KBM-7 (cell line): ENCODE results near the gene TSPAN11.

Experiments used
- DNase-seq: peaks from one replicate; pipeline ENCODE4 v3.0.0-alpha.2; 2015
- in situ Hi-C: fragments of 300-500 bp; cut with MboI; formaldehyde crosslinking; loops from 2 replicates; pipeline ENCODE4 v1.14.3; 2020; ENCODE audit warnings: low sequenced_read_pairs, low pct_unique_long_range_greater_than_20kb, mixed read lengths

Gene TSPAN11

DNA sequence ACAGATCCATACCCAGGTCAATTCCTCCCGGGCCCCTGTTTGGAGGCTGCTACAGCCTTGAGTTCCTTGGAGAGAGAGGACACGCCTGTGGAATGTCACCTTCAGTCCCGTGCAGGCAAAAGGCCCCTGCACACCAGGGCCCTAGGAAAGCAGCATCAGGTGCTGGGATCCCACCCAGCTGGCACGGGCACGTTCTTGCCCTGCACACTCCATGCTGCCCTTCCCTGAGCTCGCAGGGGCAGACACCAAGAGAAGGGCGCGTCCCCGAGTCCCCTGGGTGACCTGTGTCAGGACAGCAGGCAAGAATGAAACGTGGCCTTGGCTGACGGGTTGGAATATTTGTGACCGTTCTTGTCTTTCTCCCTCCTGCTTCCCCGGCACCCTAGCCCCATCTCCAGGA is 67.7 kb downstream of the TSPAN11 start:
- in situ Hi-C loops: no loop called here
- no peak for DNase-seq

GRCh38 chr12:30996255-30996654 is 69.7 kb downstream of the TSPAN11 start:
- DNase-seq: no peak
- in situ Hi-C loops: no loop called here

DNA sequence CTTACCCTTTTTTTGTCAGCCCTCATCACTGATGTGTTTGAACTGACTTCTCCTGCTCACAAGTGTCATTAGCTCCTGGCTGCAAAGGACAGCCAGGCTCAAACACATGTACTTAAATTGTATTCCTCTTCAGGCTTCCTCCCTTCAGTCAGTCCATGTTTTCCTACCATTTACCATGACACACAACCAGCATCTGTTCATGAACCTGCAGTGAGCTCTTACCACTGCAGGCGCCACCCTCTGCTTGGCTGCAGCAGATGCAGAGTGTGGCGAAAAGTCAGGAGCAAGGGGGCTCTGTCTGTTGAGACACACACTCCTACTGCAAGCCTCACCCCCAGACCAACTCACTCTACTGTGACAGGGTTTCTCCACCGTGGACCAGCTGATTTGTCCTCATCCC is 70.2 kb downstream of the TSPAN11 start:
- DNase-seq: no peak
- in situ Hi-C loops: no loop called here

DNA sequence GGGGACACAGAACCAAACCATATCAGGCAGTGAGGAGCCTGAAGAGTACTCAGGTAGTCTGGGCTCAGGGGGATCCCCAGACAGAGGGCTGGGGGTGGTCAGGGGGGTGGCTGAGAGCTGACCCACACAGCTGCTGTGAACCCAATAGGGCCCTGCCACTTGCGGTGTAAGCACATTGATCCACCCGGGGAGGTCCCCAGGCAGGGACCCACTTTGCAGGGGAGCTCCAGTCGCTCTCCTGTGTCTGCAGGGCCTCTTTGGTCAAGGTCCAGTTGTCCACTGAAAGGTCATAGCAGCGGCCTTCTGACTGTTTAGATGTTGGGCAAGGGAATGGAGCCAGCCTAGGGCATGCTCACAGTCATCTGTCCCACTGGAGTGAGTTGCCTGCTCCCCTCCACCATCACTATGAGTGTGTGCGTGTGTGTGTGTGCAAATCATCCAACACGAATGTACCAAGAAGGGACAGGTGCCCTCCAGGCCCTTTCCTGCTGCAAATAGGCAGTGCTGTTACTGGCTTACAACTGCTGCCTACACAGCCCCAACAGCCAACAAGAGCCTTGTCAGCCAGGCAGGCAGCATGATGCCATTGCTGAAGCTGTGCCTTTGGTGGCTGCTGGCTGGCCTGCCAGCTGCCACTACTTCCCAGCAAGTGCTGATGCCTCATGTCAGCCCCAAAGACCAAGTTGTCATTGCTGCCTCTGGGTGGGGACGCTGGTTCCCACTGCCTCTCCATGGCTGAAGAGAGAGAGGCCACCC is 71.3 kb downstream of the TSPAN11 start:
- no peak for DNase-seq
- in situ Hi-C loops: no loop called here

GRCh38 chr12:30999011-30999410 is 72.5 kb downstream of the TSPAN11 start:
- in situ Hi-C loops: no loop called here
- no peak for DNase-seq

- in situ Hi-C loops: no loop called here
- DNase-seq: no peak
Observed at GRCh38 chr12:30999723-31000122, 73.2 kb downstream of the TSPAN11 start.

DNA sequence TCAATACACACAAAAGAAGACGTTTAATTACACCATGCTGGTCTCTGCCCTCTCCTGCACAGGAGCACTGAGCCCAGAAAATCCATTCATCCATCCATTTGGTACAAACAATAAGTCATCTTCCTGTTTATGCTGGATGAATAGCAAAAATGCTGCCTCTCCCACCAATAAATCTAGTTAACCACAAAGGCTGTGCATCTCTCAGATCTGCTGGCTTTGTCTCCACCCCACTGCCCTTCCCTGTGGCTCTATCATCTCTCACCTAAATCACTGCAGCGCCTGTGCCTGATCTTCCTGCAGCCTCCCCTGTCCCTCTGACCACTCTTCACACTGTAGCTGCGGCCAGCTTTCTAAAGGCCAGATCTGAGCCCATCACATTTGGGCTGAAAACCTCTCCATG is 74.2 kb downstream of the TSPAN11 start:
- in situ Hi-C loops: no loop called here
- no peak for DNase-seq

- no peak for DNase-seq
- in situ Hi-C loops: no loop called here
Observed at GRCh38 chr12:31001581-31002360, 75.2 kb downstream of the TSPAN11 start.

DNA sequence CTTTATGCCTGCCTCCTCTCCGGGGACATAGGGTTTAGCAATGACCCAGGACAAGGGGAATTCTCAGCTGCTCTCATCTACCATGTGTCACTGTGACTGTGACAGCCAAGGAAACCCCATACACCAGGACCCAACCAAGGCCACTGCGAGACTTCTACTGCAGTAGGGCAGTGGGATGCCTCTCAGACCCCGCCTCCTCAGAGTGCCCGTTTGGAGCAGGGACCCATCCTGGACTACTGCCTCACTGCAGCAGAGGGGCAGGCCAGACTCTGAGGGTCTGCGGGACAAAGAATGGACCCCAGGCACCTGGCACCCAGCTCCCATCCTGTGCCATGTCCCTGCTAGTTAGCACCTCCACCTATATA is 75.8 kb downstream of the TSPAN11 start:
- no peak for DNase-seq
- in situ Hi-C loops: no loop called here

DNA sequence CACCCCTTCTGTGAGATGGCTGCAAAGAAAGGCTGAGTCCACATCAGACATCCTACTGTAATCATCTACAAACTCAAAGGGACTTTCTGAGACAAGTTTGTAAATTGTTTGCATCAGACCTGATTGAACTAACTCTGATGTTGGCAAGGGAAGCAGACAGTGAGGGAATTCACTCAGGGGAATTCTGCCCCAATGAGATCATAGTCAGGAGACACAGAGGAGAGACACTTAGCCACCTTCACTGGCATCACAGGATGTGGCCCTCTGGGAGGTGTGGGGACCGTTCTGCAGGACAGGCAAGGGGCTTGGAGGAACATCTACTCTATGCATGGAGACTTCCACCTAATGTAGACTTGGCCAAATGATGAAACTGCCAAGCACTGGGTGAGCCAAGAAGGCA is 76.5 kb downstream of the TSPAN11 start:
- in situ Hi-C loops: no loop called here
- no peak for DNase-seq

GRCh38 chr12:31003861-31004640 is 77.5 kb downstream of the TSPAN11 start:
- DNase-seq: no peak
- in situ Hi-C loops: no loop called here

DNA sequence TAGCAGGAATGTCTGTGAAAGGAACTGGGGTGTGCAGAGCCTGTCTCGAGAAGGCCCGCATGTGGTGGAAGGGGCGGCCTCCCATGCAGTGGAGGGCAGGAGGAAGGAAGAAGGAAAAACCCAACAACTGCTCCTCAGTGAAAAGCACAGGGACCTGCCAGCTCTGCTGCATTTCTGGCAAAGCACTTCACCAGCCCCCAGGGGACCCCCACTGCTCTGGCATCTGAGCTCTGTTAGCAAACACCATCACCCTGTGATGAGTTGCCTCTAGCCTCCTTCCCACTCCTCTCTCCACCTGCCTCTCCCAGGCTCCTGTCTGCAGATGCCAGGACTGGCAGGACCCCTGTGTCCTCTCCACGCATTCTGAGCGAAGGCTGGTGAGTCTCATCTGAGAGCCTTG is 78.1 kb downstream of the TSPAN11 start:
- no peak for DNase-seq
- in situ Hi-C loops: no loop called here

- in situ Hi-C loops: no loop called here
- DNase-seq: no peak
Observed at GRCh38 chr12:31005256-31005943, 78.9 kb downstream of the TSPAN11 start.

DNA sequence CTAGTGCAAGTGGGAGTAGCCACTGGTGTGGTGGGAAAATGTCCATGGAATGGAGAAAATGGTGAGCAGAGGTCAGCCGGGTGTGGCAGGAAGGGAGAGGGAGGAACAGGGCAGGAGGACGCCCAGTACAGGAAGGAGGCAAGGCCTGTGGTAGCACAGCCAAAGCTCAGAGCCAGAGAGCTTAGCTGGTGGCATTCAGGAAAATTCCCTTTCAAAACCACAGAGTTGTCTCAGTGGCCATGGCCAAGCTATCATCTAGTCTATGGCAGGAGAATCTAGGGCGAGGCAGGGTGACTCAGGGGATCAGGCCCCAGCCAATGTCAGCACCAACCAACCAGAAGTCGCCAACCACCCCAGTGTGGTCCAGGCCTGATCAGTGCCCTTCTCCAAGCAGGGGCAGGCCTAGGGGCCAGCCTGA is 79.4 kb downstream of the TSPAN11 start:
- no peak for DNase-seq
- in situ Hi-C loops: no loop called here

GRCh38 chr12:31006416-31007152 is 80.0 kb downstream of the TSPAN11 start:
- in situ Hi-C loops: no loop called here
- no peak for DNase-seq

- in situ Hi-C loops: no loop called here
- DNase-seq: no peak
Observed at GRCh38 chr12:31007153-31007495, 80.6 kb downstream of the TSPAN11 start.

DNA sequence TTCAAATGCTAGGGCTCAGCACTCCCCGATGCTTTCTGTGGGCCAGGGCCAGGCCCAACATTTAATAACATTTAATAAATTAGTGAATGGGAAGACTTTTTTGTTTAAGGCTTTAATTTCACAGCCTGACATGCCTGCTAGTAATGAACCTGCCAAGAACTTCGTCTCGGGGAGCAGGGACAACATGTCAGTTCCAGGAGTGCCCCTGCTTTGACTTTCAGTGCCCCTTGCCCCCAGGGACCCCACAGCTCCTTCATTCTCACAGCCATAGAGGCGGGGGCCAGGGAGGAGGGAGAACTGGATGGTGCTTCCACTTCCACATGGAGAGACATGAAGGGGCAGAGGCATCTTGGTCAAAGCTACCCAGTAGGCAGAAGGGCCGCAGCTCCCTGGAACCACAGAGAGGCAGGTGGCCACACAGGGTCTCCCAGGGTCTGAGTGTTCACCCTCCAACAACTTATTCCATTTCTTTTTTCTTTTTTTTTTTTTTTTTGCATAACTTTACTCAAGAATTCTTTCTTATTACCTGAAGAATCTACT is 81.2 kb downstream of the TSPAN11 start:
- DNase-seq: no peak
- in situ Hi-C loops: no loop called here

GRCh38 chr12:31008241-31008761 is 81.8 kb downstream of the TSPAN11 start:
- no peak for DNase-seq
- in situ Hi-C loops: no loop called here
